B cell (primary cell): Measurements from ENCODE around the gene PRKCZ. TPM values are rescaled to one million over a fixed set of nuclear protein-coding genes. Genes with fewer than 3 reads are reported as not detected.

Experiments
- ATAC-seq: fragments of 200-7000 bp; cut with Tn5 transposase; one replicate; pipeline ENCODE4 v1.10.0; 2021; ENCODE audit warnings: low read depth, mild to moderate bottlenecking, moderate number of reproducible peaks, moderate library complexity
- CTCF ChIA-PET: fragments of 350-600 bp; sonication (Branson Sonifier 250); formaldehyde crosslinking; loops from one replicate; lab custom pipeline; 2021; ENCODE audit warnings: antibody characterized with exemption, inconsistent platforms; lab: Charles Lee
- POLR2A ChIA-PET: fragments of 350-600 bp; sonication (Branson Sonifier 250); formaldehyde crosslinking; loops from one replicate; lab custom pipeline; 2021; ENCODE audit warnings: antibody characterized with exemption; lab: Charles Lee
- DNase-seq: peaks from one replicate; pipeline ENCODE4 v3.0.0; 2013
- H2AFZ ChIP-seq: 2 replicates; pipeline ENCODE4 v1.6.1; 2012; ENCODE audit warnings: mild to moderate bottlenecking, low read depth, low read length; ENCODE audit not compliant: insufficient read depth, poor library complexity, severe bottlenecking
- H3K27ac ChIP-seq, 2 donors: 1 replicate in 1 of 2; 2 replicates in 1 of 2; pipeline ENCODE4 v1.5.1; 2012 to 2013; ENCODE audit warnings: low read length in 2 of 2, mild to moderate bottlenecking in 2 of 2, moderate library complexity in 1 of 2
- H3K27me3 ChIP-seq, 4 experiments: fragments of 200-600 bp in 1 of 4; sonication (generic) in 1 of 4; replicated peaks in 1 of 4; 1 replicate in 2 of 4; 2 replicates in 2 of 4; pipeline versions ENCODE4 v1.6.1 to v1.7.0; 2013 to 2016; ENCODE audit warnings: low read length in 3 of 4, mild to moderate bottlenecking in 2 of 4, mixed read lengths in 1 of 4, moderate library complexity in 1 of 4; ENCODE audit not compliant: insufficient read depth in 4 of 4, control insufficient read depth in 3 of 4; ENCODE audit errors: control extremely low read depth in 1 of 4
- H3K36me3 ChIP-seq, 2 experiments: replicated peaks in 1 of 2; 1 replicate in 1 of 2; 2 replicates in 1 of 2; pipeline versions ENCODE4 v1.6.1 to v1.7.1; 2013; ENCODE audit warnings: low read length in 1 of 2; ENCODE audit not compliant: insufficient read depth in 2 of 2, control insufficient read depth in 1 of 2; ENCODE audit errors: control extremely low read depth in 1 of 2, extremely low read depth in 1 of 2
- H3K4me1 ChIP-seq, 2 donors: fragments of 200-600 bp in 1 of 2; sonication (generic) in 1 of 2; 1 replicate in 1 of 2; 2 replicates in 1 of 2; pipeline versions ENCODE4 v1.5.1 to v1.6.1; 2013 to 2017; ENCODE audit warnings: low read length in 2 of 2; ENCODE audit not compliant: control insufficient read depth in 2 of 2, insufficient read depth in 2 of 2
- H3K4me2 ChIP-seq: replicated peaks from 2 replicates; pipeline ENCODE3; 2012; ENCODE audit warnings: mild to moderate bottlenecking, low read depth, low read length; ENCODE audit not compliant: poor library complexity, severe bottlenecking
- H3K4me3 ChIP-seq, 5 experiments: fragments of 200-600 bp in 1 of 5; sonication (generic) in 1 of 5; 1 replicate in 3 of 5; 2 replicates in 2 of 5; pipeline versions ENCODE4 v1.5.1 to v1.7.0; 2011 to 2016; ENCODE audit warnings: low read length in 4 of 5, mild to moderate bottlenecking in 4 of 5, low read depth in 2 of 5, control low read depth in 1 of 5, moderate library complexity in 1 of 5; ENCODE audit not compliant: insufficient read depth in 1 of 5; ENCODE audit errors: control extremely low read depth in 1 of 5, extremely low read depth in 1 of 5
- H3K79me2 ChIP-seq: fragments of 200-600 bp; sonication (generic); one replicate; pipeline ENCODE4 v1.6.0; 2016; ENCODE audit warnings: low read length; ENCODE audit not compliant: control insufficient read depth, insufficient read depth
- H3K9ac ChIP-seq: fragments of 200-600 bp; sonication (generic); 2 replicates; pipeline ENCODE4 v1.6.1; 2017; ENCODE audit warnings: mild to moderate bottlenecking, low read length, moderate library complexity
- H3K9me3 ChIP-seq, 3 donors: one replicate each; pipeline versions ENCODE4 v1.6.1 to v1.7.1; 2013; ENCODE audit warnings: low read length in 2 of 3; ENCODE audit not compliant: control insufficient read depth in 2 of 3, insufficient read depth in 1 of 3; ENCODE audit errors: control extremely low read depth in 1 of 3
- H4K20me1 ChIP-seq: 2 replicates; pipeline ENCODE4 v1.6.0; 2012; ENCODE audit warnings: mild to moderate bottlenecking, low read length; ENCODE audit not compliant: insufficient read depth, control insufficient read depth, poor library complexity, severe bottlenecking
- H3K27ac Mint-ChIP-seq: one replicate; pipeline ENCODE4 v1.8.0; 2021; ENCODE audit warnings: mixed read lengths
- H3K27me3 Mint-ChIP-seq: one replicate; pipeline ENCODE4 v1.8.0; 2021; ENCODE audit warnings: mixed read lengths
- H3K4me1 Mint-ChIP-seq: one replicate; pipeline ENCODE4 v1.8.0; 2021; ENCODE audit warnings: mixed read lengths
- H3K4me3 Mint-ChIP-seq: one replicate; pipeline ENCODE4 v1.8.0; 2021; ENCODE audit warnings: mixed read lengths
- H3K9me3 Mint-ChIP-seq: one replicate; pipeline ENCODE4 v1.8.0; 2022; ENCODE audit warnings: mixed read lengths; ENCODE audit not compliant: insufficient read depth
- CTCF ChIP-seq: fragments of 200-600 bp; IDR thresholded peaks from one replicate; pipeline ENCODE4 v1.8.0; 2022; ENCODE audit warnings: antibody characterized with exemption, mild to moderate bottlenecking
- EZH2 ChIP-seq: IDR thresholded peaks from 2 replicates; pipeline ENCODE4 v1.6.1; 2012; ENCODE audit warnings: borderline replicate concordance, low read depth, mild to moderate bottlenecking, moderate library complexity, low read length; ENCODE audit not compliant: insufficient read depth, poor library complexity, severe bottlenecking
- WGBS: methylation state at CpG from one replicate; pipeline ENCODE4 v1.1.5; 2013; ENCODE audit warnings: missing lambda C conversion rate; ENCODE audit not compliant: insufficient coverage; 5-methylcytosine and 5-hydroxymethylcytosine counted together
- intact Hi-C: fragments of 100-400 bp; cut with micrococcal nuclease; formaldehyde crosslinking; loops from one replicate; pipeline ENCODE4 v1.10.0; 2022
- polyA plus RNA-seq: library from polyadenylated mRNA; depleted of rRNA; stranded (reverse); fragments of >200 nt; gene quantifications from 2 replicates; pipeline ENCODE4 v1.2.3, GENCODE V29; 2012
- total RNA-seq, 2 donors: library from RNA; stranded (reverse); fragments of 120-200 nt in 1 of 2; gene quantifications; 1 replicate in 1 of 2; 2 replicates in 1 of 2; pipeline versions ENCODE4 v1.2.3 to v1.2.4, GENCODE V29; 2013 to 2022

PRKCZ gene
- total and polyA plus RNA-seq, 2 donors (not counting 1 experiment from before 2014, with no cell fraction given), result 17.9 to 53.2 TPM

- H3K27ac Mint-ChIP-seq, result no peak overlapping the region
- H3K9me3 ChIP-seq, result no peaks in the 10 kb centered on the region
- H3K27me3 Mint-ChIP-seq, result no peaks in the 10 kb centered on the region
- 95% methylated on average over 15 of the region's 17 CpGs for WGBS
- DNase-seq, result no peak
- H4K20me1 ChIP-seq, result peaks cover 3% of the 10 kb centered on the region
- H3K27ac ChIP-seq, result no peak overlapping the region
- H2AFZ ChIP-seq, result no peak overlapping the region
- ChIA-PET CTCF (interaction anchor here (2.2 to 2.4 kb wide), 2 partner anchors 51 to 85 kb away, joined by 12 to 19 read pairs; no protein-coding TSS in a partner anchor), POLR2A (no interaction called here)
- TF ChIP-seq EZH2 (no peak), CTCF (no peak)
- no peak overlapping the region for H3K4me2 ChIP-seq
- ATAC-seq, result no peak
- intact Hi-C loops, result no loop called here
- no peaks in the 10 kb centered on the region for H3K27me3 ChIP-seq
- no peak overlapping the region for H3K4me3 ChIP-seq
- no peak overlapping the region for H3K9ac ChIP-seq
- H3K4me3 Mint-ChIP-seq, result no peak overlapping the region
- H3K4me1 Mint-ChIP-seq, result peaks cover 4% of the 10 kb centered on the region
- H3K4me1 ChIP-seq, result peaks cover 0 to 3% of the 10 kb centered on the region in 2 donors
- H3K79me2 ChIP-seq, result peaks cover 16% of the 10 kb centered on the region
- H3K36me3 ChIP-seq, result no peaks in the 10 kb centered on the region
- H3K9me3 Mint-ChIP-seq, result no peaks in the 10 kb centered on the region
Measured at GRCh38 chr1:2089051-2089450, 38.8 kb downstream of the PRKCZ start.

GRCh38 chr1:2090216-2090890 lies 40.1 kb downstream of the PRKCZ start:
- Histone ChIP-seq H4K20me1 (peaks cover 16% of the 10 kb centered on the region), H3K4me3 (no peak overlapping the region), H3K9me3 (no peaks in the 10 kb centered on the region), H3K4me1 (peaks cover 0 to 9% of the 10 kb centered on the region in 2 donors), H3K27me3 (no peaks in the 10 kb centered on the region), H3K36me3 (no peaks in the 10 kb centered on the region), H3K9ac (no peak overlapping the region), H2AFZ (no peak overlapping the region), H3K27ac (no peak overlapping the region), H3K4me2 (no peak overlapping the region), H3K79me2 (peaks cover 19% of the 10 kb centered on the region)
- peaks cover 5% of the 10 kb centered on the region for H3K4me1 Mint-ChIP-seq
- H3K27ac Mint-ChIP-seq, result no peak overlapping the region
- intact Hi-C loops, result no loop called here
- ATAC-seq (no peak), DNase-seq (no peak)
- TF ChIP-seq CTCF, result no peak
- no peak for TF ChIP-seq EZH2
- WGBS, result 93% methylated on average over 18 of the region's 22 CpGs
- POLR2A ChIA-PET, result no interaction called here
- H3K27me3 Mint-ChIP-seq, result no peaks in the 10 kb centered on the region
- no peaks in the 10 kb centered on the region for H3K9me3 Mint-ChIP-seq
- no peak overlapping the region for H3K4me3 Mint-ChIP-seq
- CTCF ChIA-PET, result interaction anchor here (1.0 to 2.4 kb wide), 5 partner anchors 46 to 84 kb away, joined by 3 to 26 read pairs (median 5); no protein-coding TSS in a partner anchor
